HepG2 (cell line): ENCODE data around the gene EGF. TPM values are rescaled to one million over a fixed set of nuclear protein-coding genes. Genes with fewer than 3 reads are reported as not detected.

ENCODE experiments used
- ATAC-seq: fragments of 200-7000 bp; cut with Tn5 transposase; 3 replicates; pipeline ENCODE4 v1.9.1; 2020; ENCODE audit warnings: mild to moderate bottlenecking, moderate library complexity
- BruUV-seq: library from RNA; stranded (reverse); fragments of 400-500 nt; replicated peaks from 2 replicates; lab custom pipeline; 2021; lab: Mats Ljungman, UMichigan
- CTCF ChIA-PET: fragments of 300-600 bp; formaldehyde crosslinking; extraction: SDS; loops from one replicate; lab custom pipeline; 2021; ENCODE audit warnings: low total read pairs, inconsistent platforms, low intra/inter-chr PET ratio; lab: Yijun Ruan, JAX
- POLR2A ChIA-PET: fragments of 350-600 bp; sonication (Branson Sonifier 250); formaldehyde crosslinking; loops from one replicate; lab custom pipeline; 2020; ENCODE audit warnings: antibody characterized with exemption, inconsistent platforms; lab: Yijun Ruan, JAX
- DNase-seq: peaks from one replicate; pipeline ENCODE4 v3.0.0-alpha.2; 2015; ENCODE audit warnings: low spot score
- FAIRE-seq: peaks from 3 replicates; lab custom pipeline; 2011; peaks lifted over from hg19 to GRCh38; lab: Jason Lieb, UNC
- H2AFZ ChIP-seq: one replicate; pipeline ENCODE4 v1.6.1; 2011; ENCODE audit warnings: low read length, inconsistent platforms
- H3K27ac ChIP-seq: fragments of 300-600 bp; 3 replicates; pipeline ENCODE4 v1.8.0; 2011; ENCODE audit warnings: mixed run types, mild to moderate bottlenecking, mixed read lengths, low read length, inconsistent platforms; ENCODE audit not compliant: insufficient read depth; ENCODE audit errors: extremely low read length
- H3K27me3 ChIP-seq, 2 experiments: fragments of 200-600 bp in 1 of 2; 2 replicates in 1 of 2; 3 replicates in 1 of 2; pipeline versions ENCODE4 v1.6.0 to v1.8.0; 2011; ENCODE audit warnings: low read length in 2 of 2, mild to moderate bottlenecking in 2 of 2, moderate library complexity in 2 of 2, inconsistent platforms in 1 of 2; ENCODE audit not compliant: insufficient read depth in 2 of 2, control insufficient read depth in 1 of 2
- H3K36me3 ChIP-seq, 2 experiments: fragments of 200-600 bp in 1 of 2; replicated peaks in 1 of 2; 2 replicates in 1 of 2; 3 replicates in 1 of 2; pipeline versions ENCODE4 v1.5.1 to v1.8.0; 2011; ENCODE audit warnings: low read length in 2 of 2, inconsistent platforms in 1 of 2; ENCODE audit not compliant: insufficient read depth in 2 of 2, control insufficient read depth in 1 of 2
- H3K4me1 ChIP-seq: 2 replicates; pipeline ENCODE4 v1.5.1; 2012; ENCODE audit warnings: low read length, inconsistent platforms; ENCODE audit not compliant: insufficient read depth
- H3K4me2 ChIP-seq: 2 replicates; pipeline ENCODE4 v1.6.0; 2011; ENCODE audit warnings: low read depth, low read length, inconsistent platforms
- H3K4me3 ChIP-seq, 3 experiments: fragments of 200-600 bp in 1 of 3; sonication (generic), shearing (Covaris generic) in 1 of 3; replicated peaks in 1 of 3; 2 replicates each; pipeline ENCODE4 v1.5.1; 2011 to 2016; ENCODE audit warnings: low read length in 3 of 3, inconsistent platforms in 2 of 3, low read depth in 2 of 3, mild to moderate bottlenecking in 2 of 3, control low read depth in 1 of 3, mixed read lengths in 1 of 3; ENCODE audit not compliant: insufficient read depth in 1 of 3
- H3K79me2 ChIP-seq: one replicate; pipeline ENCODE4 v1.6.1; 2011; ENCODE audit warnings: low read length, inconsistent platforms; ENCODE audit not compliant: insufficient read depth
- H3K9ac ChIP-seq: 2 replicates; pipeline ENCODE4 v1.6.0; 2011; ENCODE audit warnings: mild to moderate bottlenecking, low read depth, low read length, inconsistent platforms; ENCODE audit not compliant: insufficient read depth
- H3K9me3 ChIP-seq: 2 replicates; pipeline ENCODE4 v1.5.1; 2012; ENCODE audit warnings: mild to moderate bottlenecking, low read length
- H4K20me1 ChIP-seq: 2 replicates; pipeline ENCODE4 v1.6.0; 2011; ENCODE audit warnings: inconsistent platforms, mild to moderate bottlenecking, low read length, moderate library complexity; ENCODE audit not compliant: insufficient read depth
- AHR ChIP-seq: IDR thresholded peaks from 2 replicates; pipeline ENCODE4 v1.6.1; 2018; ENCODE audit warnings: missing genetic modification reagents, missing compliant biosample characterization
- ATF6 ChIP-seq: sonication (generic); formaldehyde crosslinking; conservative IDR thresholded peaks from 2 replicates; pipeline ENCODE4 v1.4.0; 2020; ENCODE audit warnings: missing genetic modification reagents
- GFI1 ChIP-seq: sonication (generic); formaldehyde crosslinking; IDR thresholded peaks from 2 replicates; pipeline ENCODE4 v1.5.0; 2020; ENCODE audit warnings: missing genetic modification reagents, mild to moderate bottlenecking, borderline replicate concordance
- GLMP ChIP-seq: sonication (generic); formaldehyde crosslinking; IDR thresholded peaks from 2 replicates; pipeline ENCODE4 v1.9.0; 2021; ENCODE audit warnings: missing genetic modification reagents, mild to moderate bottlenecking, borderline replicate concordance
- GPBP1L1 ChIP-seq: sonication (generic); formaldehyde crosslinking; IDR thresholded peaks from 2 replicates; pipeline ENCODE4 v1.5.0; 2020; ENCODE audit warnings: mild to moderate bottlenecking, missing genetic modification reagents
- HBP1 ChIP-seq: IDR thresholded peaks from 2 replicates; pipeline ENCODE4 v1.6.1; 2016; ENCODE audit warnings: low read depth, control low read depth
- KLF9 ChIP-seq: IDR thresholded peaks from 2 replicates; pipeline ENCODE4 v1.6.1; 2016; ENCODE audit warnings: low read depth
- MED13 ChIP-seq: sonication (generic); formaldehyde crosslinking; IDR thresholded peaks from 2 replicates; pipeline ENCODE4 v1.5.0; 2020; ENCODE audit warnings: missing genetic modification reagents
- MLXIP ChIP-seq: sonication (generic); formaldehyde crosslinking; IDR thresholded peaks from 2 replicates; pipeline ENCODE4 v1.9.0; 2021; ENCODE audit warnings: missing genetic modification reagents, borderline replicate concordance
- MTA1 ChIP-seq: sonication (generic); formaldehyde crosslinking; IDR thresholded peaks from 2 replicates; pipeline ENCODE4 v1.4.0; 2020; ENCODE audit warnings: missing genetic modification reagents, mild to moderate bottlenecking, borderline replicate concordance
- RNF2 ChIP-seq: fragments of 450-650 bp; conservative IDR thresholded peaks from 2 replicates; pipeline ENCODE4 v1.6.1; 2016; ENCODE audit warnings: low read depth
- RORA ChIP-seq: sonication (generic); formaldehyde crosslinking; IDR thresholded peaks from 2 replicates; pipeline ENCODE4 v1.5.0; 2020; ENCODE audit warnings: mild to moderate bottlenecking, missing genetic modification reagents, moderate library complexity
- SETDB1 ChIP-seq: sonication (generic); formaldehyde crosslinking; IDR thresholded peaks from 2 replicates; pipeline ENCODE4 v1.5.1; 2020; ENCODE audit warnings: missing genetic modification reagents, mild to moderate bottlenecking, borderline replicate concordance
- SMYD3 ChIP-seq: sonication (generic); formaldehyde crosslinking; IDR thresholded peaks from 2 replicates; pipeline ENCODE4 v1.8.1; 2023; ENCODE audit warnings: mild to moderate bottlenecking, missing genetic modification reagents
- ZBTB1 ChIP-seq: sonication (generic); formaldehyde crosslinking; IDR thresholded peaks from 2 replicates; pipeline ENCODE4 v1.4.0; 2020; ENCODE audit warnings: missing genetic modification reagents, borderline replicate concordance
- ZKSCAN1 ChIP-seq: fragments of 150-350 bp; IDR thresholded peaks from 2 replicates; pipeline ENCODE4 v1.6.1; 2014; ENCODE audit warnings: low read length
- WGBS: methylation state at CpG from one replicate; pipeline ENCODE4 v1.1.6; 2017; ENCODE audit warnings: low lambda C conversion rate; 5-methylcytosine and 5-hydroxymethylcytosine counted together
- in situ Hi-C: cut with HindIII; loops from 2 replicates; pipeline ENCODE4 v1.10.0; 2017; ENCODE audit warnings: low pct_unique_long_range_greater_than_20kb; ENCODE audit not compliant: extremely low pct_ligation_motif_present
- intact Hi-C: fragments of 100-400 bp; cut with micrococcal nuclease; formaldehyde crosslinking; loops from one replicate; pipeline ENCODE4 v1.10.0; 2022; ENCODE audit not compliant: unreplicated experiment
- polyA plus RNA-seq, 8 experiments: library from polyadenylated mRNA; depleted of rRNA in 3 of 8; stranded (reverse) in 7 of 8; unstranded in 1 of 8; fragments of >200 nt; fragmentation: Illumina TruSeq in 4 of 8; extraction: Trizol in 4 of 8; gene quantifications; 2 replicates each; pipeline versions ENCODE4 v1.2.1 to v1.2.3, GENCODE V29; 2011 to 2016; ENCODE audit warnings: low read depth in 4 of 8, missing spikeins in 1 of 8, mixed read lengths in 1 of 8; ENCODE audit not compliant: insufficient read depth in 1 of 8
- total RNA-seq, 5 experiments: library from RNA; depleted of rRNA; stranded (reverse); fragments of >200 nt; fragmentation: Illumina TruSeq; extraction: Trizol; gene quantifications; 2 replicates each; pipeline ENCODE4 v1.2.3, GENCODE V29; 2016; ENCODE audit warnings: low read depth in 1 of 5

Gene EGF
- total and polyA plus RNA-seq, 2 of the 13 experiments (the other 11 are each of a cell fraction or from before 2014, with no cell fraction given), result 0.07 to 0.08 TPM

GRCh38 chr4:109908731-109909130 is 4.0 kb upstream of the EGF start:
- no peak for FAIRE-seq
- Histone ChIP-seq H3K27me3 (peaks cover 0 to 14% of the 10 kb centered on the region in 2 experiments; a peak in 2 of 5 replicates), H2AFZ (no peak overlapping the region), H3K9me3 (no peaks in the 10 kb centered on the region), H3K27ac (no peak overlapping the region), H3K4me3 (no peak overlapping the region), H3K4me1 (no peaks in the 10 kb centered on the region), H3K9ac (no peak overlapping the region), H3K4me2 (no peak overlapping the region), H3K79me2 (no peaks in the 10 kb centered on the region), H3K36me3 (no peaks in the 10 kb centered on the region), H4K20me1 (no peaks in the 10 kb centered on the region)
- intact Hi-C loops, result no loop called here
- DNase-seq, result no peak
- BruUV-seq, result no TSS peak
- in situ Hi-C loops, result no loop called here
- 11% methylated on average over 1 of the region's 1 CpG for WGBS
- TF ChIP-seq MED13 (CRISPR knock-in tag) (no peak), GPBP1L1 (CRISPR knock-in tag) (no peak), GFI1 (CRISPR knock-in tag) (no peak), SMYD3 (CRISPR knock-in tag) (no peak), RNF2 (no peak), SETDB1 (CRISPR knock-in tag) (no peak), ZBTB1 (CRISPR knock-in tag) (no peak), HBP1 (CRISPR knock-in tag) (no peak), KLF9 (no peak), ZKSCAN1 (no peak), MTA1 (CRISPR knock-in tag) (no peak), AHR (CRISPR knock-in tag) (no peak), GLMP (CRISPR knock-in tag) (no peak), MLXIP (CRISPR knock-in tag) (no peak), RORA (no peak), ATF6 (no peak)
- CTCF ChIA-PET, result no interaction called here
- POLR2A ChIA-PET, result no interaction called here
- ATAC-seq, result no peak
